Breast epithelium (tissue), 3 donors: Measurements from ENCODE around the gene ACACA.

ENCODE experiments used
- CTCF ChIP-seq, 3 donors: fragments of 450-650 bp; IDR thresholded peaks; one replicate each; pipeline ENCODE4 v1.5.1; 2016 to 2017; ENCODE audit warnings: antibody characterized with exemption in 3 of 3, mild to moderate bottlenecking in 3 of 3, moderate library complexity in 3 of 3
- POLR2A ChIP-seq: fragments of 450-650 bp; IDR thresholded peaks from one replicate; pipeline ENCODE4 v1.6.1; 2016; ENCODE audit warnings: antibody characterized with exemption, mild to moderate bottlenecking, moderate library complexity
- POLR2AphosphoS5 ChIP-seq, 3 donors: sonication (generic); formaldehyde crosslinking; IDR thresholded peaks; one replicate each; pipeline ENCODE4 v1.6.1; 2017; ENCODE audit warnings: antibody characterized with exemption in 3 of 3

- TF ChIP-seq CTCF (IDR thresholded peaks at IDR 0.05) (no peak), POLR2A (no peak), POLR2AphosphoS5 (IDR thresholded peaks at IDR 0.05) (no peak)
These were observed 237.8 kb downstream of the ACACA start for GRCh38 chr17:37168731-37169353.
